ENCODE data around the gene DENND4C.

DNA sequence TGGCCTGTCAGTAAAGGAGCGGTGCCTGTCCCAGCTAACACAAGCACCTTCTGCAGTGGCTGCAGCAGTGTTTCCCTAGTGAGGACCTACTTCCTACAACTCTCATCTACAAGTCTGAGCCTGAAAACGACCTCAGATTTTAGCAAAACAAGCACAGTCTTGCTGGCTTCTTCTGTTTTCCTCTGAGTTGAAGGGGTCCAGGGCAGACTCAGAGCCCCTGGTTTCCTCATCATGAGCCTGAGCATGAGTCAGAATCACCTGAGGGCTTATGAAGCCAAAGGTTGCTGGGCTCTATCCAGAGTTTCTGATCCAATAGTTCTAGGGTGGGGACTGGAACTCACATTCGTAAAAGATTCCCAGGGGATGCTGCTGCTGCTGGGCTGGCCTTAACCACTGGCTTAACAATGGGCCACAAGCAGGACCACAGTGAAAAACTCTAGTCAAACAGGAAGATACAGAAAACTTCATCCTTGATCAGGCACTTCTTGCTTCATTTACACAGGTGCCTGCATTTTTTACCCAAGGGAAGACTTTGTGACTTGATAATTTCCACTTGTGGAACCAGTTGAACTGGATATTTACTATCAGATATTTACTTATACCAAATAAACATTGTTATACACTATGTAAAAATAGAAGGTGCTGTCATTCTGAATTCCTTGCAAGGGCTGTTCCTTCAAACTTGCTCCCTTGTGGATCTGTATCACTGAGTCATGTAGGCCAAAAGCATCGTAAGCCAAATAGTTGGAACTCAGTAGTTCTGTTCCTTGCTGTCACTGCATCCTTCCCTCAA, 174.0 kb downstream of the DENND4C start:
- TF ChIP-seq, protein P1, sequence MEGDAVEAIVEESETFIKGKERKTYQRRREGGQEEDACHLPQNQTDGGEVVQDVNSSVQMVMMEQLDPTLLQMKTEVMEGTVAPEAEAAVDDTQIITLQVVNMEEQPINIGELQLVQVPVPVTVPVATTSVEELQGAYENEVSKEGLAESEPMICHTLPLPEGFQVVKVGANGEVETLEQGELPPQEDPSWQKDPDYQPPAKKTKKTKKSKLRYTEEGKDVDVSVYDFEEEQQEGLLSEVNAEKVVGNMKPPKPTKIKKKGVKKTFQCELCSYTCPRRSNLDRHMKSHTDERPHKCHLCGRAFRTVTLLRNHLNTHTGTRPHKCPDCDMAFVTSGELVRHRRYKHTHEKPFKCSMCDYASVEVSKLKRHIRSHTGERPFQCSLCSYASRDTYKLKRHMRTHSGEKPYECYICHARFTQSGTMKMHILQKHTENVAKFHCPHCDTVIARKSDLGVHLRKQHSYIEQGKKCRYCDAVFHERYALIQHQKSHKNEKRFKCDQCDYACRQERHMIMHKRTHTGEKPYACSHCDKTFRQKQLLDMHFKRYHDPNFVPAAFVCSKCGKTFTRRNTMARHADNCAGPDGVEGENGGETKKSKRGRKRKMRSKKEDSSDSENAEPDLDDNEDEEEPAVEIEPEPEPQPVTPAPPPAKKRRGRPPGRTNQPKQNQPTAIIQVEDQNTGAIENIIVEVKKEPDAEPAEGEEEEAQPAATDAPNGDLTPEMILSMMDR (conservative IDR thresholded peaks at IDR 0.05 in 1 of 2, IDR thresholded peaks at IDR 0.05 in 1 of 2; ENCODE audit: low read depth in 1 of 2, low read length in 2 of 2): no peak
- TF ChIP-seq EZH2 (IDR thresholded peaks at IDR 0.05; ENCODE audit: low read length, missing control alignments): no peak

Measured in fibroblast of lung (primary cell).